Kidney (tissue), 14 donors: ENCODE data around the gene WDFY2. TPM values are rescaled to one million over a fixed set of nuclear protein-coding genes. Genes with fewer than 3 reads are reported as not detected.

Experiments
- DNase-seq, 5 donors: peaks; one replicate each; pipeline ENCODE4 v3.0.0-alpha.2; 2013 to 2020
- FAIRE-seq: peaks from 2 replicates; lab custom pipeline; 2012; peaks lifted over from hg19 to GRCh38; lab: Jason Lieb, UNC
- H3K27ac ChIP-seq, 2 donors: one replicate each; pipeline ENCODE4 v1.7.0; 2013; ENCODE audit warnings: low read depth in 2 of 2, low read length in 2 of 2, inconsistent platforms in 1 of 2
- H3K27me3 ChIP-seq: one replicate; pipeline ENCODE4 v1.7.1; 2013; ENCODE audit warnings: low read length, inconsistent platforms; ENCODE audit not compliant: control insufficient read depth, insufficient read depth
- H3K36me3 ChIP-seq, 3 donors: one replicate each; pipeline versions ENCODE4 v1.7.0 to v1.7.1; 2013; ENCODE audit warnings: low read length in 3 of 3, control low read depth in 1 of 3, inconsistent platforms in 1 of 3; ENCODE audit not compliant: insufficient read depth in 3 of 3, control insufficient read depth in 2 of 3
- H3K4me1 ChIP-seq, 3 donors: one replicate each; pipeline versions ENCODE4 v1.7.0 to v1.7.1; 2013; ENCODE audit warnings: low read length in 3 of 3, inconsistent platforms in 1 of 3, low read depth in 1 of 3; ENCODE audit not compliant: control insufficient read depth in 2 of 3, insufficient read depth in 2 of 3
- H3K4me3 ChIP-seq, 3 donors: one replicate each; pipeline versions ENCODE4 v1.7.0 to v1.8.1; 2013; ENCODE audit warnings: low read length in 3 of 3, control low read depth in 1 of 3, inconsistent platforms in 1 of 3
- H3K9ac ChIP-seq, 3 donors: one replicate each; pipeline versions ENCODE4 v1.7.0 to v1.7.1; 2013; ENCODE audit warnings: low read length in 3 of 3, control low read depth in 1 of 3, inconsistent platforms in 1 of 3
- H3K9me3 ChIP-seq, 3 donors: one replicate each; pipeline versions ENCODE4 v1.7.0 to v1.7.1; 2013; ENCODE audit warnings: low read length in 3 of 3, control low read depth in 1 of 3, inconsistent platforms in 1 of 3; ENCODE audit not compliant: control insufficient read depth in 2 of 3, insufficient read depth in 1 of 3
- intact Hi-C: fragments of 100-400 bp; cut with DNase I; formaldehyde crosslinking; loops from one replicate; pipeline ENCODE4 v1.11.1; 2022
- polyA plus RNA-seq: library from polyadenylated mRNA; stranded (reverse); fragments of 350-450 nt; fragmentation: Illumina TruSeq; extraction: RNeasy Lipid Tissue Mini Kit (QIAGEN cat#74804); gene quantifications from one replicate; pipeline ENCODE4 v1.2.3, GENCODE V29; 2014; ENCODE audit warnings: low read depth, low replicate concordance; ENCODE audit not compliant: insufficient read depth
- total RNA-seq: library from RNA; stranded (reverse); fragmentation: NEBNext Ultra II Directional; extraction: Animal tissue kit (Norgen Biotek cat#: 25700); gene quantifications from one replicate; pipeline ENCODE4 v1.2.1, GENCODE V29; 2021
- TF ChIP-seq, protein P1 (sequence below): IDR thresholded peaks from 3 replicates; pipeline ENCODE4 v1.5.1; 2012; ENCODE audit warnings: mild to moderate bottlenecking, moderate library complexity, borderline replicate concordance; ENCODE audit not compliant: insufficient read depth; ENCODE audit errors: extremely low read depth
- donor health status: control.
- donor health status: control.
- donor health status: control.
- donor health status: control.
- donor health status: control.
- donor health status: DM: yes; HTN: yes; CAD: no.
- donor health status: Normal renal cell carcinoma (clear cell type).

Gene WDFY2
- total and polyA plus RNA-seq, 2 donors from 2014 or later: 4.8 to 13.0 TPM

DNA sequence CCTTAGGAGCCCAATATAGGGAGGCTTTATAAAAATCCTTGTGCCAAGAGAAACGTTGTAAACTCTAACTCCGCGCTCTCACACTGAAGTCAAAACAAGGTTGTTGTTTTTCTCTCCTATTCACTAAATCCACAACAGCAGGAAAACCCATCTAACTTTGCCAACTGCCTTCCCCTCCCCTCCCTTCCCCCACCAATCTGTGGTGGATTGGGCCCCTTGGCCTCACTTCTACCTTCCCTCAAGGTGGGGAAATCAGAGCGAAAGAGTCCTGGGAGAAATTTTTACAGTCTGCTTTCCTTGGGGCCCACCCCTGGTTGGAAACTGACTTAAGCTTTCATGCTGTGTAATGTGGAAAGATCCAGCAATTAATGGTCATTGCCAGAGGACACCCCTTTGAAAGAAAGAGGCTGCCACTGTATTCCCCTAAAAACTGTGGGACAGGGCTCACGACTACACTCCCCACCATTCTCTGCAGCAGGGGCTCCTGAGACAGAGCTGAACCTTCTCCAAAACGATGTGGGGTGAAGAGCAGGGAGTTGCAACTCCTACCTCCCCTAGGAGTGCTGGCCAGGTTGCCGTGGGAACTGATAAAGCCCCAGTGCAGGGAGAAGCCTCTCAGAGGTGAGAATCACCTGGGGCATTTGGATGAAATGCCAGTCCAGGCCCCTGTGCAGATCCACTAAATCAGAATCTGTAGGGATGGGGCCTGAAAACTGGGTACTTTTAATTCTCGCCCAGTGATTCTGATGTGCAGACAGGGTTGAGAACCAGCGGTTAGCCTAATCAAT lies 218.6 kb downstream of the WDFY2 start:
- intact Hi-C loops: no loop called here
- peak overlapping the region; percentile 15 to 89 (median 47) for H3K9ac ChIP-seq
- peaks cover 0 to 32% (median 23%) of the 10 kb centered on the region in 3 donors for H3K4me1 ChIP-seq
- no peaks in the 10 kb centered on the region for H3K9me3 ChIP-seq
- TF ChIP-seq, protein P1, sequence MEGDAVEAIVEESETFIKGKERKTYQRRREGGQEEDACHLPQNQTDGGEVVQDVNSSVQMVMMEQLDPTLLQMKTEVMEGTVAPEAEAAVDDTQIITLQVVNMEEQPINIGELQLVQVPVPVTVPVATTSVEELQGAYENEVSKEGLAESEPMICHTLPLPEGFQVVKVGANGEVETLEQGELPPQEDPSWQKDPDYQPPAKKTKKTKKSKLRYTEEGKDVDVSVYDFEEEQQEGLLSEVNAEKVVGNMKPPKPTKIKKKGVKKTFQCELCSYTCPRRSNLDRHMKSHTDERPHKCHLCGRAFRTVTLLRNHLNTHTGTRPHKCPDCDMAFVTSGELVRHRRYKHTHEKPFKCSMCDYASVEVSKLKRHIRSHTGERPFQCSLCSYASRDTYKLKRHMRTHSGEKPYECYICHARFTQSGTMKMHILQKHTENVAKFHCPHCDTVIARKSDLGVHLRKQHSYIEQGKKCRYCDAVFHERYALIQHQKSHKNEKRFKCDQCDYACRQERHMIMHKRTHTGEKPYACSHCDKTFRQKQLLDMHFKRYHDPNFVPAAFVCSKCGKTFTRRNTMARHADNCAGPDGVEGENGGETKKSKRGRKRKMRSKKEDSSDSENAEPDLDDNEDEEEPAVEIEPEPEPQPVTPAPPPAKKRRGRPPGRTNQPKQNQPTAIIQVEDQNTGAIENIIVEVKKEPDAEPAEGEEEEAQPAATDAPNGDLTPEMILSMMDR: no peak
- peak overlapping the region; percentile 63 to 84 (median 74) for H3K4me3 ChIP-seq
- peak overlapping the region; percentile 98 to 100 for H3K27ac ChIP-seq
- no peaks in the 10 kb centered on the region for H3K27me3 ChIP-seq
- FAIRE-seq: no peak
- H3K36me3 ChIP-seq: peaks cover 0 to 5% (median 2%) of the 10 kb centered on the region in 3 donors
- peak in 2 of 5 donors; percentile 40 to 64 for DNase-seq

DNA sequence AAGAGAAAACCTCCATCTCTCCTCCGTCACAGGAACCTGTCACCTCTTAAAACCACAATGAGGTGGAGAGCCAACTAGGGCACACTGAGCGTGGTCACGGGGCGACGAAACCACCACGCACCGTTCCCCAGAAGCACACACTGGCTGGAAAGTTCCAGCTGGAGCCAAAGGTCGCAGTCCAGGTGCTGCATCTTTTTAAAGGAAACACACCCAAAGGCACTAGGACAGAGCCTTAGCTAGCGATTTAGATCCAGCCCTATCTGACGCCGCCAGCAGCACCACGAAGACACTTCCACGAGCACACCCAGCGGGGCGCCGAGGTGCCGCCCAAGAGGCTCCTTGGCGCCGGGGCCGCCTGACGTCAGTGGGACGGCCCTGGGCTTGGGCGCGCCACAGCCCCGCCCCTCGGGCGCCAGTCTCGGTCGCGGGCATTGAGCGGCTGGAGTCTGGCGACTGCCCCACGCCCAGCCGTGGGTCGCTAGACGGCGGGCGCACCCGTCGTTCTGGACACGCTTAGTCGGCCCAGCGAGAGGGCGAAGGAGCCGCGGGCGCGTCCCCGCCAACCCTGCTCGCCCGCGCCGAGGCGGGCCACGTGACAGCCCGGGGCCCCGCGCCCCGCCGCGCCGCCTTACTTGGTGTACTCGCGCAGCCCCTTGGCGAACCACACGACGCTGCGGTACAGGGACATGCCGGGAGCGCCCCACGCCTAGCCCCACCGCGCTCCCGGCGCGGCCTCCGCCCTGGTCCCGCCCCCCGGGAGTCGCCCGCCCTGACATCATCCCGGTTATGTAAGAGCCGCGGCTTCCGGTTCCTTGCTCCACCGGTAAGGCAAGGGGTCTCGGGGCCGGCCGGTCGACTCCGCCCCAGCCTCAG lies 219.4 kb downstream of the WDFY2 start, which contains the start of gene DHRS12:
Gene DHRS12, minus strand, starts transcription at position 742 of the 873 bp plus-strand sequence. CDS start 4,504 bp downstream, outside the sequence.
- peak; percentile 87 to 97 (median 94) for DNase-seq
- H3K9me3 ChIP-seq: no peaks in the 10 kb centered on the region
- peak within 1 kb of the TSS; percentile 47 to 89 (median 85) for H3K9ac ChIP-seq
- no peak for FAIRE-seq
- H3K36me3 ChIP-seq: peaks cover 0 to 2% (median 0%) of the 10 kb centered on the region in 3 donors
- peak within 1 kb of the TSS; percentile 98 to 100 for H3K27ac ChIP-seq
- TF ChIP-seq, protein P1: peak; percentile 10
- H3K27me3 ChIP-seq: no peaks in the 10 kb centered on the region
- peaks cover 0 to 32% (median 23%) of the 10 kb centered on the region in 3 donors for H3K4me1 ChIP-seq
- intact Hi-C loops: no loop called here
- H3K4me3 ChIP-seq: peak within 1 kb of the TSS; percentile 67 to 84 (median 80)

DNA sequence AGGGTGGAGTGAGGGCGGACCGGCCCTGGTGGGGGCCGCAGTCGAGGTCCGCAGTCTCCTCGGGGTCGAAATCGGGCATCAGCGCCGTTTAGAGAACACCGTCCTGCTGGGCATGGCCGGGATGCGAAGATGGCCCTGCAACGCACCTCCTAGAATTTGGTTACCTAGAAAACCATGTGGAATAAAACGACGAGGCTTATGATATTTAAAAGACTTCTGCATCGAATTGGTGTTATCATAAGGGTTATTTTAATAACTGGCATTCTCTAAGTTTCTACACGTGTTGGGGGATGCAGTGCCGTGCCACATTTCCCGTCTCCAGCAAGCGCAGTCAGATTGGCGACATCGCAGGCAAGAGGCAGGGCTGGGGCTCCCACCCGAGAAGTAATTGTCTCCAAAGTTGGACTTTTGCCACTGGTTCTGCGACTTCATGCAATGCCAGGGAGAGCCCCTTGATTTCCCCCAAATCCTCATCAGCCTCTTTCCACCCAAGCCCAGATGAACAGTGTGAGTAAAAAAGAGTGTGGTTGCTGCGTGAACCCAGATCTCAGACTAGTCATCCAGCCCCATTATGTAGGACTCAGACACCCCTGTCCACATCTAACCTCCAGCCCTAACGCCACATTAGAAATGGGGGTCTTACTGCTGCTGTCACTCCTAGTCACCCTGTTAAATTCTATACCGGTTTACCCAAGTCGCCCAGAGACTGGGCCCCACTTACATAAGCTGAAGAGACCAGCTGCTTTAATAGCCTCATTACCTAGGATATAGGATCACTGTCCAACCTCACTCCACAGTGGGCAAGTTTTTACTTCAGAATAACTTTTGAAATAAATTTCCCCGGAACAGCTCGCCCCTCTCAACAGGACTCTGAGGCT lies 220.3 kb downstream of the WDFY2 start:
- Histone ChIP-seq H3K27me3 (no peaks in the 10 kb centered on the region), H3K9me3 (no peaks in the 10 kb centered on the region), H3K4me1 (peaks cover 0 to 32% (median 23%) of the 10 kb centered on the region in 3 donors), H3K36me3 (no peaks in the 10 kb centered on the region), H3K27ac (peak overlapping the region; percentile 98 to 100), H3K4me3 (peak overlapping the region; percentile 67 to 84 (median 80)), H3K9ac (peak overlapping the region; percentile 31 to 89 (median 85))
- DNase-seq: peak in 1 of 5 donors; percentile 46
- intact Hi-C loops: no loop called here
- FAIRE-seq: no peak
- TF ChIP-seq, protein P1: no peak
